MCF 10A (cell line): ENCODE results near the gene MS4A7. TPM values are rescaled to one million over a fixed set of nuclear protein-coding genes. Genes with fewer than 3 reads are reported as not detected.

Experiments
- Bru-seq: library from RNA; stranded (reverse); fragments of 400-500 nt; gene quantifications from one replicate; lab custom pipeline; 2021; lab: Mats Ljungman, UMichigan
- BruChase-seq, 2 experiments: library from RNA; stranded (reverse); fragments of 400-500 nt; gene quantifications; one replicate each; lab custom pipeline; 2021; lab: Mats Ljungman, UMichigan
- BruUV-seq: library from RNA; stranded (reverse); fragments of 400-500 nt; replicated peaks from 2 replicates; lab custom pipeline; 2021; lab: Mats Ljungman, UMichigan
- CTCF ChIA-PET: fragments of 300-600 bp; sonication (Branson Sonifier 250); formaldehyde crosslinking; extraction: SDS; loops from one replicate; lab custom pipeline; 2021; ENCODE audit warnings: antibody characterized with exemption, inconsistent platforms; lab: Yijun Ruan, JAX
- POLR2A ChIA-PET: fragments of 300-600, 350-650 bp; sonication (Branson Sonifier 250); formaldehyde crosslinking; extraction: SDS; loops from one replicate; lab custom pipeline; 2020; ENCODE audit warnings: antibody characterized with exemption, inconsistent platforms; lab: Yijun Ruan, JAX
- DNase-seq: peaks from one replicate; pipeline ENCODE4 v3.0.0-alpha.2; 2018; ENCODE audit not compliant: unreplicated experiment
- H3K27ac Mint-ChIP-seq: one replicate; pipeline ENCODE4 v1.8.0; 2022; ENCODE audit warnings: mild to moderate bottlenecking, low read depth, mixed read lengths; ENCODE audit not compliant: unreplicated experiment
- H3K27me3 Mint-ChIP-seq: one replicate; pipeline ENCODE4 v1.8.0; 2022; ENCODE audit warnings: mixed read lengths; ENCODE audit not compliant: insufficient read depth, unreplicated experiment
- H3K36me3 Mint-ChIP-seq: one replicate; pipeline ENCODE4 v1.8.0; 2022; ENCODE audit warnings: mild to moderate bottlenecking, moderate library complexity, mixed read lengths; ENCODE audit not compliant: insufficient read depth, unreplicated experiment
- H3K4me1 Mint-ChIP-seq: one replicate; pipeline ENCODE4 v1.8.0; 2022; ENCODE audit warnings: mixed read lengths; ENCODE audit not compliant: insufficient read depth, unreplicated experiment
- H3K4me3 Mint-ChIP-seq: one replicate; pipeline ENCODE4 v1.8.0; 2022; ENCODE audit warnings: mild to moderate bottlenecking, moderate library complexity, mixed read lengths; ENCODE audit not compliant: unreplicated experiment
- H3K9me3 Mint-ChIP-seq: one replicate; pipeline ENCODE4 v1.8.0; 2022; ENCODE audit warnings: mixed read lengths; ENCODE audit not compliant: unreplicated experiment
- CTCF ChIP-seq: fragments of 200-600 bp; IDR thresholded peaks from one replicate; pipeline ENCODE4 v1.8.0; 2022; ENCODE audit warnings: antibody characterized with exemption, mild to moderate bottlenecking; ENCODE audit not compliant: unreplicated experiment
- intact Hi-C: fragments of 100-400 bp; cut with micrococcal nuclease; formaldehyde crosslinking; loops from 2 replicates; pipeline ENCODE4 v1.14.1; 2022
- long read RNA-seq: library from polyadenylated mRNA; stranded (forward); transcript quantifications from one replicate; pipeline ENCODE4 v2.0.0, GENCODE V29; 2022
- total RNA-seq: library from RNA; stranded (reverse); gene quantifications from 2 replicates; pipeline ENCODE4 v1.2.3, GENCODE V29; 2022

The MS4A7 gene
- total RNA-seq (not detected in 2 replicates), Bru-seq, nascent RNA (not detected), BruChase-seq, experiment 1, labeled RNA remaining after a 6-hour chase (not detected), BruChase-seq, experiment 2, labeled RNA remaining after a 2-hour chase (not detected)
- long read RNA-seq = 0 reads

- DNase-seq = no peak
- H3K4me3 Mint-ChIP-seq = no peak within 1 kb of the TSS
- H3K27me3 Mint-ChIP-seq = peaks cover 35% of the 10 kb centered on the region
- intact Hi-C loops = no loop called here
- ChIA-PET POLR2A (no interaction called here), CTCF (interaction anchor here (1.1 to 2.1 kb wide), 2 partner anchors 15 kb away, joined by 4 to 8 read pairs; no protein-coding TSS in a partner anchor)
- no peak within 1 kb of the TSS for H3K27ac Mint-ChIP-seq
- H3K4me1 Mint-ChIP-seq = no peaks in the 10 kb centered on the region
- no peaks in the 10 kb centered on the region for H3K36me3 Mint-ChIP-seq
- no TSS peak for BruUV-seq
- TF ChIP-seq CTCF = no peak
- no peaks in the 10 kb centered on the region for H3K9me3 Mint-ChIP-seq
These were observed at the start of gene MS4A7 for GRCh38 chr11:60378354-60378753. TSS of gene MS4A7 (plus strand) at chr11:60378532. CDS start at chr11:60383142, 4,610 bp downstream.

GRCh38 chr11:60332846-60333245 is 45.5 kb upstream of the MS4A7 start:
- H3K27ac Mint-ChIP-seq = no peak overlapping the region
- H3K4me1 Mint-ChIP-seq = no peaks in the 10 kb centered on the region
- BruUV-seq = no TSS peak
- intact Hi-C loops = no loop called here
- ChIA-PET POLR2A (no interaction called here), CTCF (interaction anchor here (0.7 to 4.6 kb wide), 14 partner anchors 11 to 806 kb away, joined by 3 to 37 read pairs (median 4); no protein-coding TSS in a partner anchor)
- TF ChIP-seq CTCF = no peak
- no peaks in the 10 kb centered on the region for H3K36me3 Mint-ChIP-seq
- H3K27me3 Mint-ChIP-seq = peaks cover 12% of the 10 kb centered on the region
- no peak for DNase-seq
- H3K9me3 Mint-ChIP-seq = no peaks in the 10 kb centered on the region
- no peak overlapping the region for H3K4me3 Mint-ChIP-seq

- peak; percentile 77 for TF ChIP-seq CTCF
- BruUV-seq = no TSS peak
- Mint-ChIP-seq H3K4me3 (no peak overlapping the region), H3K9me3 (no peaks in the 10 kb centered on the region), H3K4me1 (no peaks in the 10 kb centered on the region), H3K27me3 (peaks cover 23% of the 10 kb centered on the region), H3K36me3 (no peaks in the 10 kb centered on the region), H3K27ac (no peak overlapping the region)
- intact Hi-C loops = loop anchor here (1.0 kb wide), 1 partner anchor 8 kb away; no protein-coding TSS in a partner anchor
- DNase-seq = peak; percentile 76
- ChIA-PET CTCF (interaction anchor here (0.6 to 4.6 kb wide), 19 partner anchors 11 to 314 kb away, joined by 3 to 37 read pairs (median 4); no protein-coding TSS in a partner anchor), POLR2A (interaction anchor here (0.6 to 0.7 kb wide), 2 partner anchors 21 to 275 kb away, joined by 3 to 4 read pairs; no protein-coding TSS in a partner anchor)
These were observed 44.2 kb upstream of the MS4A7 start for GRCh38 chr11:60334005-60334620.

GRCh38 chr11:60336767-60337391 is 41.5 kb upstream of the MS4A7 start:
- Mint-ChIP-seq H3K27ac (no peak overlapping the region), H3K36me3 (no peaks in the 10 kb centered on the region), H3K27me3 (peaks cover 49% of the 10 kb centered on the region), H3K4me3 (no peak overlapping the region), H3K4me1 (no peaks in the 10 kb centered on the region), H3K9me3 (no peaks in the 10 kb centered on the region)
- POLR2A ChIA-PET = no interaction called here
- TF ChIP-seq CTCF = no peak
- no peak for DNase-seq
- CTCF ChIA-PET = interaction anchor here (0.6 to 4.6 kb wide), 4 partner anchors 8 to 177 kb away, joined by 3 to 37 read pairs (median 4); no protein-coding TSS in a partner anchor
- BruUV-seq = no TSS peak
- intact Hi-C loops = no loop called here
